Renal pelvis (tissue), 4 donors: ENCODE data around the gene SATB2. TPM values are rescaled to one million over a fixed set of nuclear protein-coding genes. Genes with fewer than 3 reads are reported as not detected.

Experiments used
- DNase-seq: peaks from one replicate; pipeline ENCODE4 v3.0.0-alpha.2; 2013
- polyA plus RNA-seq, 3 donors: library from polyadenylated mRNA; unstranded; fragments of 120-200 nt; gene quantifications; one replicate each; pipeline ENCODE4 v1.2.1, GENCODE V29; 2013; ENCODE audit not compliant: insufficient read length in 3 of 3

SATB2 gene
- polyA plus RNA-seq, 3 donors = 10.8 to 18.9 (median 15.2) TPM

DNA sequence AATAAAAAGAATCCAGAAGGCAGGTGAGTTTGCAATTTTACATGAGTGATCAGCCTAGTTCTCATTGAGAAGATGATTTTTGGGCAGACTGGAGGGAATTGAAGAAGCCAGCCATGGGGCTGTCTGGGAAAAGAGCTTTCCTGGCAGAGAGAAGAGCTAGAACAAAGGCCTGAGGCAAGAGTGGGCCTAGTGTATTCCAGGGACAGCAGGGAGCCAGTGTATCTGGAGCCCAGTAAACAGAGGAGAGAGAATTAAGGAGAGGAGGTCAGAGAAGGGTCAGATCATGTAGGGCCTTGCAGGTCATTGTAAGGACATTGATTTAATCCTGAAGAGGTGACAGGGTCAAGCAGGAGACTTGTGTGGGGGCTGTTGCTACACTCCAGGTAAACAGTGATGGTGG lies 195.8 kb downstream of the SATB2 start:
- DNase-seq = no peak

DNA sequence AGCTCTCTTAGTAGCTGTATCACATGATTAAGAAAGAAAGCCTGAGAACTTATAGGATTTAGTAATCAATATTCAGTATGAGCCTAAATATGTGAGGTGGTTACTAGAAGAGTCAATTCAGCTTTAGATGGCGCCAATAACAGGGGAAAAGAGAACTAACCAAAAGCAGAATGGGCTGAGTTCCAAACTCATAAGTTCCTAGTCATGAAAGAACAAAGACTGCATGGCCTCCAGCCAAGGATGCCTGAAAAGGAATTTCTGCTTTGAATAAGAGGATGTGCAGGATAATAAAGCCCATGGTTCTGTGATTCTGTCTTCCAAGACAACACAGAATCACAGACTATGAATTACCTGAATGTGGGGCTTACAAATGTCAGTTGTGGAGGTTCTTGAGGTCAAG lies 196.5 kb downstream of the SATB2 start:
- no peak for DNase-seq

DNA sequence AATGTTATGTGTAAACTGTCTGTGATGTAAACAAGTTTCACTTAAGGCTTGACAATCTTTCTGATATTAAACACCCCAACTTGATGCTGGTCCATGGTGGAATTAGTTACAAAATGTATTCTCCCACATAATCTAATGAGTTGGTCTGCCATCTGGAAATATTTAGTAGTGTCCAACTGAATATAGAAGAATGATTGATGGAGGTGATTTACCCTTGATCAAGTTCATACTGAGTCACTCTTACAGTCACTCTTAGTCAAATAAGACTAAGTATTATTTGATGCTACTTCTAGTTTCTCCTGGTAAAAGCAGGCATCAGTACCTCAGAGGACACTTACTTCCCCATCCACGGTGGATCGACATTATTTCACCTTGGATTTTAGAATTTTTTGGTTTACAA lies 198.1 kb downstream of the SATB2 start:
- DNase-seq = no peak

DNA sequence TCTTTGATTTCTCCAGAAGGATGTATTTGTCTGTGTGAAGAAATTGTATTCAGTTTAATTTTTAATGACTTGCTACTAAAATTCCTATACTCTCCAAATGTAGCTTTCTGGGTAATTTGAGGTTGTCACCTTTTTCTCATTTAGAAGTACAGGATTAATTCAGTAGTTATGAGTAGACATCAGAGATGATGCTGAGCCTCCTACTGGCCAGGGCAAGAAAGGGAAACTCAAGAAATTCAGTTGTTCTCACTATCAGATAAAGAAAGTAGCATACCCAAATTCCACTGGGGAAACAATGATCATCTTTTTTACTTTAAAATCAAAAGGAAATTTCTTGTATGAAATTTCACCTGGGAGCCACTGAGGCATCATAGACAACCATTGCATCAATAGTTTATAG lies 199.4 kb downstream of the SATB2 start:
- DNase-seq = no peak

DNA sequence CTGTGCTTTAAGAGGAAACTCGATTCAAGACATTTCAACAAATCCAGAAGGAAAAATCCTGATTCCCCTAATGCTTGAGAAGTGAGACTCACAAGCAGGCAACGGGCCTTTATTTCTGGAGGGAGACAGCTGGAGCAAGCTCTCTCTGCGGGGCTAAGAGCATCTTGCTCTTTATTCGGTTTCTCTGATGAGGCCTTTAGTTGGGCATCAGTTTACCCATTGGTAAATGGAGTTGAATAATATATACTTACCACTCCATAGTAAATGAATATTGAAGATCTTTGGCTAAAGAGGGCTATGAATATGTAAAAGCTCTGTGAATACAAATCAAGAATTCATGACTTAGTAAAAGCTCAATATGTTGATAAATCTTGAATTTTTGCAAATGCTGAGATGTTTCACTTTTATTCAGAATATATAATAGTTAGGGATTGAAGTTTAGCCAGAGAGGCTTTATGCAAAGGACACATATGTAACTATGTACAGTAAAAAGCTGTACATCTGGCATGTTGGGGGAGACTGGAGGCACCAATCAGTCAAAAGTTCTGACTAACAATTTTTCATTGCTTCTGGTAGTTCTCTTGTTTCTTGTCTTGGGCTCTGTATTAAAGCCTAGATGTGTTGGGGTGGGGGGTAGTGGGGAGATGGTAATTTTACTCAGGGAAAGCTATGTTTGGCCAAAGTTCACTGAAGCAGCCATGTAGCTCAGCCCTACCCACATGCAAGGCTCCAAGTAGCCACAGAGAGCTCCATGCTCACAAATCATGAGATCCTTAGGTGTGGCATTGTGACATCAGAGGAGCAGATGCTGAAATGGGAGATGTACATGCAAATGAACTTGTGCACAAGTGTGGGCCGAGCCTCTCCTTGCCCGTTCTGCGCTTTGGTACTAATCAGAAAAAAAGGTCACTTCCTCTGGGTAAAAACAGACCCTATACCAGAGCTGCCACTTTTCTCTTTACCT lies 200.2 kb downstream of the SATB2 start:
- no peak for DNase-seq

DNA sequence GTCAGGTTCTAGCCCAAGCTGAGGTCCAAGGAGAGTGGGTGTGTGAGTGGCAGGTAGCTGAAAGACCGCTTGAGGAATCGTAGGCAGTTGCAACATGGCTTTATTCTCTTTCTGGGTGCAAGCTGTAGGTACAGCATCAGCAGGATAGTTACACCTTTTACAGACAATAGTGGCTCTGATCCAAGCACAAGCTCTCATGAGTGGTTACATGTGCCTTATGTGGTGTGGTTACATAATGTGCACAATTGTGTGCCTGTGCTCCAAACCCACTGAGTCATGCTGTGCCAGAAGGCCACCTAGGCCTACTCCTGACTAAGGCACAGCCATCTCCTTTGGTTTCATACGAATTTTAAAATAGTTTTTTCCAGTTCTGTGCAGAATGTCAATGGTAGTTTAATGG lies 227.6 kb downstream of the SATB2 start:
- no peak for DNase-seq

DNA sequence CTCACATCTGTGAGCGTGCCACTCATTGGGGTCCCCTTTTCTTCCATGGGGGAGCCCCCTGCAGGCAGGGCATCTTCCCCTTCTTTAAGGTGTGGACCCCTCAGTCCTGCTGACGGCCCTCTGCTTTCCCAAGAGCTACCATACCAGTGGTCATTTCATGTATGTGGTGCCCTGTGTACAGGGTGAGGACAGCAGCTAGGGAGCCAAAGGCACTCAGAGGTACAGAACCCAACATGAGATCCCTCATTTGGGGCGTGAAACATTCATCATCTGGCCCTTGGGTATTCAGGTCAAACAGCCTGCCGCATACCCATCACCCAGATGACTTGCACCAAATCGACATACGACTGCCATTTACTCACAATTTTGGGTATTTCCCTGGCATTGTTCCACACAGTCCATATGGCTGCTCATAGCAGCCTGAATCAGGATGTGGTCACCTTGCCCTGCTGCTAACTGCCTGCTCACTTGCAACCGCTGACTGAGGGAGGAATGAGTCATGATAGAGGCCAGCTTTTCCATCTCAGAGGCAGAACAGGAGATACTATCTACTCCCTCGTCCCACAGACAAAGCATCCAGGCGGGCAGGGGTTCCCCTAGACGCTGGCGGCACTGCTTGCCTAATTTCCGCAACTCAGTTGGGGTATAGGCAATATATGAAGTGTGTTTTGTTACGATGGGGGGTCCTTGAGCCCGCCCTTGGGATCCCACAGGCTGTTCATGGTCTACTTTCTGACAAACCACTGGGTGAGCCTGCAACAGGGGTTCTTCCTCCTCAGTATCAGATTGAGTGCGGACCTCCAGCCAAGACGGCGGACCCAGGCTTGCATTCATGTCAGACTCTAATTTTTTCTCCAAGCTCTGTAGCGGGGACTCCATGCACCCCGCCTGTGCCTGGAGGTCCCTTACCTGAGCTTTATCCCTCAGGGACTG lies 228.6 kb downstream of the SATB2 start:
- DNase-seq = no peak

DNA sequence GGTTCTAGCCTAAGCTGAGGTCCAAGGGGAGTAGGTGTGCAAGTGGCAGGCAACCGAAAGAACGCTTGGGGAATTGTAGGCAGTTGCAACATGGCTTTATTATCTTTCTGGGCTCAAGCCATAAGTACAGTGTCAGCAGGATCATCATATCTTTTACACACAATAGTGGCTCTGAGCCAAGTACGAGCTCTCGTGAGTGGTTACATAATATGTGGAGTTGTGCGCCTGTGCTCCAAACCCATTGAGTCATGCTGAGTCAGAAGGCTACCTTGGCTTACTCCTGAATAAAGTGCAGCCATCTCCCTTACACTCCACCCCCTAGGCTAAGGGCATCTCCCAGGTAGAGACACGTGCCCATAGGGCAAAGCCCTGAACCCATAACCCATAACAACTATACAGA lies 233.9 kb downstream of the SATB2 start:
- no peak for DNase-seq

DNA sequence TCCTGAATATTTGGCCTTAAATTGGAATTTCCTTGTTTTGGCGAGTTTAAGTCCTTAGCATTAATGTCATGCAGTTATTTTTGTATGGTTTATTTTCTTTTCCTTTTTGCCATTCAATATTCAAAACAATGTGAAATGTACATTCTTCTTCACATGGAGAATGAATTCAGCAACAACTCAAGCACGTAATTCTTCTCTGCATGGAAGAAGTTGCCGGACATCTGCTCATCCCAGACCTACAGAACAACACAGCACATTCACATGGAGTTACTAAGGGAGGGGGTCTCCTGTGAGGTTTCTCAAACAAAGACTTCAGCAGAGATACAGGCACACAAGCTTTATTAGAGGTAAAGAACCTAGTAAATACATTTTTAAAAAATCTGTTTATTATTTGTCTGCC lies 236.8 kb downstream of the SATB2 start:
- no peak for DNase-seq

DNA sequence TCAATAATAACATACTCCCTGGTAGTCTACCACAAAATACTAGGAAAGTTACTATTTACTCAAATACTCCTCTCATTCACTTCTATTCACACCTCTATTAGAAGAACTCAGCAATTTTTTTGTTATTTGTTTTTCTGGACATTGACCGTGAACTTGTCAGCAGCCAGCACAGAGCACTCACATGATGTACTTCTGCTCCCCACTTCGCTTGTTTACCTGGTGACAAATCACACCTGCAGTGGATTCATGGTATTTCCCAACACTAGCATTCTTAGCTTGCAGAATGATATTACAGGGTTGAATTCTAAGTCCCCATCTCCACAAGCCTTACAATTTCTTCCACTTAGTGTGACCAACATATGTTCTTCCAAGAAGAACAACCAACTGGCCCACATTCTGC lies 238.2 kb downstream of the SATB2 start:
- DNase-seq = no peak
